ENCODE data around the gene EPHA3. TPM values are rescaled to one million over a fixed set of nuclear protein-coding genes. Genes with fewer than 3 reads are reported as not detected.

The EPHA3 gene
- total and polyA plus RNA-seq, 2 of the 4 experiments (the other 2 are of a cell fraction): 0.10 to 0.18 TPM

DNA sequence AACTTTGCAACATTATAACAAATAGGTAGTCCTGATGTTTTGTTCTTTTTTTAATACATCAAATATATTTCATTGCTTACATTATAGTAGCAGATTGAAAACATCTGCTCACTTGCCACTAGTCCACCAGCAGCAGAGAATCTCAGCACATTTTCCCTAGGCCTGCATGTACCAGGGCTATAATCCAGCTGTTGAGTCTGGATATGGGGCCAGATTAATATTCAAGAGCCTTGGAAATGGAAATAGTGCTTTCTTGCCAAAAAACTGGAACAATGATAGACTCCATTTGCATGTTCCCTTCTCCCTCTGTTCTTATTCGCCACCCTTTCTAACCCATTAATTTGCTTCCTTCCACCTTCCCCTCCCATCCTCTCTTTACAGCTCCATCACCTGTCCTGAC, 288.0 kb downstream of the EPHA3 start:
- no peaks in the 10 kb centered on the region for H3K9me1 ChIP-seq (ENCODE audit: insufficient read depth, low read length)
- H3K36me3 ChIP-seq (ENCODE audit: control insufficient read depth, insufficient read depth, low read length): no peaks in the 10 kb centered on the region
- H3K56ac ChIP-seq (ENCODE audit: extremely low read depth, insufficient read depth, low read length): no peak overlapping the region
- no peak overlapping the region for H3K18ac ChIP-seq (ENCODE audit: low read depth, low read length)
- DNase-seq: no peak
- H2AK9ac ChIP-seq (replicated peaks; ENCODE audit: low read depth, low read length, poor library complexity): no peak overlapping the region
- no peak overlapping the region for H3K4me2 ChIP-seq (ENCODE audit: low read depth, low read length)
- ChIA-PET POLR2A (ENCODE audit: unreplicated experiment) (no interaction called here), CTCF (no interaction called here)
- H4K5ac ChIP-seq (ENCODE audit: low read depth, low read length): no peak overlapping the region
- TF ChIP-seq FOS (IDR thresholded peaks at IDR 0.05; ENCODE audit: low read depth, low read length) (no peak), NFE2L2 (IDR thresholded peaks at IDR 0.05; ENCODE audit: low read depth, low read length) (no peak), RAD21 (IDR thresholded peaks at IDR 0.05; ENCODE audit: low read length) (no peak), SMC3 (IDR thresholded peaks at IDR 0.05; ENCODE audit: low read depth, low read length) (no peak), CHD1 (IDR thresholded peaks at IDR 0.05; ENCODE audit: low read depth, low read length) (no peak), MAFK (IDR thresholded peaks at IDR 0.05; ENCODE audit: low read depth, low read length) (no peak), USF2 (IDR thresholded peaks at IDR 0.05; ENCODE audit: low read depth, low read length) (no peak), RCOR1 (IDR thresholded peaks at IDR 0.05; ENCODE audit: insufficient replicate concordance, low read length) (no peak), CEBPB (IDR thresholded peaks at IDR 0.05; ENCODE audit: low read depth, low read length) (no peak), CTCF (conservative IDR thresholded peaks at IDR 0.05; ENCODE audit: low read depth, low read length) (no peak), MXI1 (IDR thresholded peaks at IDR 0.05; ENCODE audit: borderline replicate concordance, low read depth, low read length) (no peak), MAZ (IDR thresholded peaks at IDR 0.05; ENCODE audit: borderline replicate concordance, low read depth, low read length) (no peak), RFX5 (IDR thresholded peaks at IDR 0.05; ENCODE audit: low read depth, low read length) (no peak), POLR2A (IDR thresholded peaks at IDR 0.05; ENCODE audit: low read depth, low read length) (no peak), BHLHE40 (IDR thresholded peaks at IDR 0.05; ENCODE audit: low read depth, low read length) (no peak)
- TF ChIP-seq, protein P1, sequence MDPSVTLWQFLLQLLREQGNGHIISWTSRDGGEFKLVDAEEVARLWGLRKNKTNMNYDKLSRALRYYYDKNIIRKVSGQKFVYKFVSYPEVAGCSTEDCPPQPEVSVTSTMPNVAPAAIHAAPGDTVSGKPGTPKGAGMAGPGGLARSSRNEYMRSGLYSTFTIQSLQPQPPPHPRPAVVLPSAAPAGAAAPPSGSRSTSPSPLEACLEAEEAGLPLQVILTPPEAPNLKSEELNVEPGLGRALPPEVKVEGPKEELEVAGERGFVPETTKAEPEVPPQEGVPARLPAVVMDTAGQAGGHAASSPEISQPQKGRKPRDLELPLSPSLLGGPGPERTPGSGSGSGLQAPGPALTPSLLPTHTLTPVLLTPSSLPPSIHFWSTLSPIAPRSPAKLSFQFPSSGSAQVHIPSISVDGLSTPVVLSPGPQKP (IDR thresholded peaks at IDR 0.05; ENCODE audit: borderline replicate concordance, low read depth, low read length): no peak
- dilution Hi-C loops (cut with HindIII; ENCODE audit: low sequenced_read_pairs, unreplicated experiment): no loop called here
- 67% methylated on average over 1 of the region's 1 CpG; no CpG with 5 or more reads in 1 of the 2 experiments for WGBS, 2 experiments (ENCODE audit: extremely low coverage in 2 of 2, insufficient read length in 1 of 2)
- no peak overlapping the region for H4K8ac ChIP-seq (ENCODE audit: low read depth in 2 of 2, low read length in 2 of 2)
- H2BK5ac ChIP-seq (ENCODE audit: low read depth, low read length, poor library complexity, severe bottlenecking): no peak overlapping the region
- H2AK5ac ChIP-seq (ENCODE audit: low read depth, low read length): no peak overlapping the region
- no peak overlapping the region for H2BK20ac ChIP-seq (ENCODE audit: low read depth, low read length)
- no peak for ATAC-seq (ENCODE audit: low read depth)
- no peak overlapping the region for H3K23ac ChIP-seq (ENCODE audit: low read depth, low read length)
- no peaks in the 10 kb centered on the region for H4K20me1 ChIP-seq (ENCODE audit: insufficient read depth, low read length)
- no peak overlapping the region for H3K9ac ChIP-seq (ENCODE audit: low read depth, low read length)
- in situ Hi-C loops (cut with MboI; ENCODE audit: low sequenced_read_pairs): no loop called here
- intact Hi-C loops (cut with micrococcal nuclease): no loop called here
- no peak overlapping the region for H2AFZ ChIP-seq (replicated peaks; ENCODE audit: low read length, poor library complexity)
- no TSS peak for BruUV-seq (replicated peaks)
- H2BK120ac ChIP-seq (ENCODE audit: low read depth, low read length): no peak overlapping the region
- no peak overlapping the region for H3K4ac ChIP-seq (ENCODE audit: low read depth, low read length)
- no peak overlapping the region for H2BK15ac ChIP-seq (ENCODE audit: low read depth, low read length)
- H3K4me3 ChIP-seq (ENCODE audit: insufficient read depth, low read depth, low read length): no peak overlapping the region
- no peaks in the 10 kb centered on the region for H3K79me1 ChIP-seq (ENCODE audit: low read depth in 1 of 2, low read length in 2 of 2)
- H3K14ac ChIP-seq (replicated peaks; ENCODE audit: low read depth, low read length): no peak overlapping the region
- no peaks in the 10 kb centered on the region for H3K4me1 ChIP-seq (ENCODE audit: control insufficient read depth, insufficient read depth, low read length)
- no peak overlapping the region for H4K91ac ChIP-seq (ENCODE audit: insufficient read depth, low read depth, low read length)
- no peaks in the 10 kb centered on the region for H3K9me3 ChIP-seq (ENCODE audit: control insufficient read depth, insufficient read depth, low read length)
- no peak overlapping the region for H3K27ac ChIP-seq (ENCODE audit: insufficient read depth, low read length)
- H3K27me3 ChIP-seq (ENCODE audit: control insufficient read depth, insufficient read depth, low read length): no peaks in the 10 kb centered on the region
